NCI-H446 (cell line): Measurements from ENCODE around the gene P2RX4.
"Not testable (repeated sequence)": the region's sequence is repeated elsewhere in the genome, so short reads cannot be mapped to it uniquely, and the experiment has no call there.

Source experiments
- DNase-seq, 2 experiments: peaks; one replicate each; lab custom pipeline; 2025; lab: John Stamatoyannopoulos, UW

P2RX4 gene

GRCh38 chr12:121223292-121224285, 13.7 kb downstream of the P2RX4 start:
- no peak for DNase-seq

- no peak for DNase-seq
Measured at GRCh38 chr12:121224591-121224990, 14.7 kb downstream of the P2RX4 start.

GRCh38 chr12:121226399-121226798, 16.5 kb downstream of the P2RX4 start:
- DNase-seq, result no peak

GRCh38 chr12:121226871-121227270, 16.9 kb downstream of the P2RX4 start:
- not testable (repeated sequence) for DNase-seq

- no peak for DNase-seq
Measured at GRCh38 chr12:121227294-121227693, 17.4 kb downstream of the P2RX4 start.

GRCh38 chr12:121228919-121229665, 19.2 kb downstream of the P2RX4 start:
- no peak for DNase-seq

- DNase-seq, result peak; percentile 15 to 59
Measured at GRCh38 chr12:121229826-121230537, 20.1 kb downstream of the P2RX4 start.

GRCh38 chr12:121230538-121230907, 20.6 kb downstream of the P2RX4 start:
- DNase-seq, result no peak

- no peak for DNase-seq
Measured at GRCh38 chr12:121232163-121232562, 22.2 kb downstream of the P2RX4 start.

GRCh38 chr12:121232977-121233627, 23.2 kb downstream of the P2RX4 start:
- DNase-seq, result no peak

- no peak for DNase-seq
Measured at GRCh38 chr12:121233628-121234020, 23.7 kb downstream of the P2RX4 start.

- no peak for DNase-seq
Measured at GRCh38 chr12:121236776-121237175, 26.8 kb downstream of the P2RX4 start.

- no peak for DNase-seq
Measured at GRCh38 chr12:121237415-121237814, 27.5 kb downstream of the P2RX4 start.

GRCh38 chr12:121238086-121238485, 28.2 kb downstream of the P2RX4 start:
- no peak for DNase-seq

- no peak for DNase-seq
Measured at GRCh38 chr12:121238604-121239350, 28.8 kb downstream of the P2RX4 start.

- no peak for DNase-seq
Measured at GRCh38 chr12:121239351-121240061, 29.6 kb downstream of the P2RX4 start.

GRCh38 chr12:121240062-121240420, 30.1 kb downstream of the P2RX4 start:
- no peak for DNase-seq

- no peak for DNase-seq
Measured at GRCh38 chr12:121240484-121241101, 30.7 kb downstream of the P2RX4 start.

GRCh38 chr12:121241156-121241970, 31.4 kb downstream of the P2RX4 start:
- DNase-seq, result no peak
